IMR-90 (cell line): ENCODE measurements around the gene NTSR1. TPM values are rescaled to one million over a fixed set of nuclear protein-coding genes. Genes with fewer than 3 reads are reported as not detected.

ENCODE experiments used
- ATAC-seq: fragments of 200-7000 bp; cut with Tn5 transposase; 2 replicates; pipeline ENCODE4 v1.9.1; 2020; ENCODE audit warnings: low read depth, mild to moderate bottlenecking, moderate library complexity
- BruUV-seq: library from RNA; stranded (reverse); fragments of 400-500 nt; replicated peaks from 2 replicates; lab custom pipeline; 2021; lab: Mats Ljungman, UMichigan
- CTCF ChIA-PET: fragments of 300-600 bp; formaldehyde crosslinking; extraction: SDS; loops from one replicate; lab custom pipeline; 2021; ENCODE audit warnings: antibody characterized with exemption; lab: Yijun Ruan, JAX
- POLR2A ChIA-PET: fragments of 300-600 bp; sonication (Branson Sonifier 250); formaldehyde crosslinking; loops from one replicate; lab custom pipeline; 2022; ENCODE audit warnings: antibody characterized with exemption; ENCODE audit not compliant: unreplicated experiment; lab: Charles Lee
- DNase-seq: peaks from one replicate; pipeline ENCODE4 v3.0.0; 2013
- H2AFZ ChIP-seq: replicated peaks from 2 replicates; pipeline ENCODE3; 2013; ENCODE audit warnings: low read length, mild to moderate bottlenecking; ENCODE audit not compliant: poor library complexity
- H2AK5ac ChIP-seq: 2 replicates; pipeline ENCODE4 v1.6.1; 2013; ENCODE audit warnings: low read depth, low read length, inconsistent platforms
- H2AK9ac ChIP-seq: replicated peaks from 2 replicates; pipeline ENCODE3; 2013; ENCODE audit warnings: mild to moderate bottlenecking, low read depth, low read length, moderate library complexity; ENCODE audit not compliant: poor library complexity
- H2BK120ac ChIP-seq: 2 replicates; pipeline ENCODE4 v1.6.1; 2013; ENCODE audit warnings: low read depth, low read length, inconsistent platforms
- H2BK15ac ChIP-seq: 3 replicates; pipeline ENCODE4 v1.6.1; 2013; ENCODE audit warnings: low read depth, low read length, inconsistent platforms
- H2BK20ac ChIP-seq: 2 replicates; pipeline ENCODE4 v1.6.1; 2013; ENCODE audit warnings: low read depth, mild to moderate bottlenecking, inconsistent platforms, low read length, moderate library complexity
- H2BK5ac ChIP-seq: 2 replicates; pipeline ENCODE4 v1.6.1; 2013; ENCODE audit warnings: mild to moderate bottlenecking, low read depth, low read length, inconsistent platforms; ENCODE audit not compliant: poor library complexity, severe bottlenecking
- H3K14ac ChIP-seq: replicated peaks from 2 replicates; pipeline ENCODE4 v1.6.1; 2013; ENCODE audit warnings: low read depth, low read length, inconsistent platforms
- H3K18ac ChIP-seq: 2 replicates; pipeline ENCODE4 v1.6.1; 2013; ENCODE audit warnings: low read depth, low read length, control low read depth
- H3K23ac ChIP-seq: 2 replicates; pipeline ENCODE4 v1.6.1; 2013; ENCODE audit warnings: low read depth, low read length, inconsistent platforms
- H3K27ac ChIP-seq: 2 replicates; pipeline ENCODE4 v1.5.1; 2013; ENCODE audit warnings: mild to moderate bottlenecking, control low read depth, low read length; ENCODE audit not compliant: insufficient read depth
- H3K27me3 ChIP-seq: 2 replicates; pipeline ENCODE4 v1.6.1; 2013; ENCODE audit warnings: low read length; ENCODE audit not compliant: control insufficient read depth, insufficient read depth
- H3K36me3 ChIP-seq: 2 replicates; pipeline ENCODE4 v1.6.1; 2013; ENCODE audit warnings: low read length, mixed read lengths; ENCODE audit not compliant: control insufficient read depth, insufficient read depth
- H3K4ac ChIP-seq: 2 replicates; pipeline ENCODE4 v1.6.1; 2013; ENCODE audit warnings: low read depth, low read length, inconsistent platforms
- H3K4me1 ChIP-seq: 2 replicates; pipeline ENCODE4 v1.6.1; 2013; ENCODE audit warnings: low read length, mixed read lengths; ENCODE audit not compliant: control insufficient read depth, insufficient read depth
- H3K4me2 ChIP-seq: 2 replicates; pipeline ENCODE4 v1.6.1; 2013; ENCODE audit warnings: low read depth, mild to moderate bottlenecking, control low read depth, low read length, moderate library complexity
- H3K4me3 ChIP-seq: 2 replicates; pipeline ENCODE4 v1.5.1; 2013; ENCODE audit warnings: low read depth, mild to moderate bottlenecking, control low read depth, low read length, moderate library complexity; ENCODE audit not compliant: insufficient read depth
- H3K56ac ChIP-seq: 2 replicates; pipeline ENCODE4 v1.6.1; 2013; ENCODE audit warnings: low read length, inconsistent platforms; ENCODE audit not compliant: insufficient read depth; ENCODE audit errors: extremely low read depth
- H3K79me1 ChIP-seq, 2 experiments: 2 replicates each; pipeline ENCODE4 v1.6.1; 2013; ENCODE audit warnings: low read length in 2 of 2, inconsistent platforms in 1 of 2, low read depth in 1 of 2
- H3K9ac ChIP-seq: 2 replicates; pipeline ENCODE4 v1.6.1; 2013; ENCODE audit warnings: low read depth, low read length, control low read depth
- H3K9me1 ChIP-seq: 2 replicates; pipeline ENCODE4 v1.6.1; 2013; ENCODE audit warnings: low read length, inconsistent platforms; ENCODE audit not compliant: insufficient read depth
- H3K9me3 ChIP-seq: 2 replicates; pipeline ENCODE4 v1.6.1; 2013; ENCODE audit warnings: low read length; ENCODE audit not compliant: control insufficient read depth, insufficient read depth
- H4K20me1 ChIP-seq: 2 replicates; pipeline ENCODE4 v1.6.1; 2013; ENCODE audit warnings: low read length, inconsistent platforms; ENCODE audit not compliant: insufficient read depth
- H4K5ac ChIP-seq: 2 replicates; pipeline ENCODE4 v1.6.1; 2013; ENCODE audit warnings: mild to moderate bottlenecking, low read depth, low read length, control low read depth
- H4K8ac ChIP-seq, 2 experiments: 2 replicates each; pipeline ENCODE4 v1.6.1; 2013; ENCODE audit warnings: low read depth in 2 of 2, low read length in 2 of 2, control low read depth in 1 of 2, inconsistent platforms in 1 of 2
- H4K91ac ChIP-seq: 2 replicates; pipeline ENCODE4 v1.6.1; 2013; ENCODE audit warnings: low read depth, low read length, inconsistent platforms; ENCODE audit not compliant: insufficient read depth
- BHLHE40 ChIP-seq: fragments of 150-350 bp; IDR thresholded peaks from 2 replicates; pipeline ENCODE4 v1.6.1; 2016; ENCODE audit warnings: mild to moderate bottlenecking, low read depth, low read length
- CEBPB ChIP-seq: IDR thresholded peaks from 2 replicates; pipeline ENCODE4 v1.6.1; 2012; ENCODE audit warnings: low read depth, low read length, improper control_type of control experiment
- CHD1 ChIP-seq: IDR thresholded peaks from 2 replicates; pipeline ENCODE4 v1.6.1; 2012; ENCODE audit warnings: low read depth, low read length, improper control_type of control experiment
- CTCF ChIP-seq: conservative IDR thresholded peaks from 2 replicates; pipeline ENCODE4 v1.5.1; 2012; ENCODE audit warnings: mild to moderate bottlenecking, low read depth, low read length, improper control_type of control experiment
- MAFK ChIP-seq: IDR thresholded peaks from 2 replicates; pipeline ENCODE4 v1.6.1; 2012; ENCODE audit warnings: low read depth, low read length, improper control_type of control experiment
- POLR2A ChIP-seq: IDR thresholded peaks from 2 replicates; pipeline ENCODE4 v1.6.1; 2012; ENCODE audit warnings: mild to moderate bottlenecking, low read depth, low read length
- USF2 ChIP-seq: fragments of 150-350 bp; IDR thresholded peaks from 2 replicates; pipeline ENCODE4 v1.6.1; 2017; ENCODE audit warnings: mild to moderate bottlenecking, antibody characterized with exemption, low read length, low read depth
- WGBS, 2 experiments: methylation state at CpG; one replicate each; pipeline versions ENCODE4 v1.1.5 to v1.1.7; 2013; ENCODE audit warnings: missing lambda C conversion rate in 2 of 2; ENCODE audit not compliant: insufficient read length in 1 of 2; ENCODE audit errors: extremely low coverage in 2 of 2; 5-methylcytosine and 5-hydroxymethylcytosine counted together
- dilution Hi-C: fragments of 300-500 bp; cut with HindIII; formaldehyde crosslinking; loops from one replicate; pipeline ENCODE4 v1.14.3; 2018; ENCODE audit warnings: low sequenced_read_pairs; ENCODE audit not compliant: unreplicated experiment
- in situ Hi-C: fragments of 300-500 bp; cut with MboI; formaldehyde crosslinking; loops from 3 replicates; pipeline ENCODE4 v1.14.3; 2019; ENCODE audit warnings: low sequenced_read_pairs, inconsistent platforms, mixed read lengths
- intact Hi-C: fragments of 100-400 bp; cut with micrococcal nuclease; formaldehyde crosslinking; loops from 2 replicates; pipeline ENCODE4 v1.10.0; 2022
- polyA plus RNA-seq, 3 experiments: library from polyadenylated mRNA; depleted of rRNA; stranded (reverse); fragments of >200 nt; gene quantifications; 2 replicates each; pipeline ENCODE4 v1.2.3, GENCODE V29; 2012; ENCODE audit warnings: low replicate concordance in 1 of 3
- total RNA-seq: library from RNA; depleted of rRNA; stranded (reverse); fragments of >200 nt; gene quantifications from 2 replicates; pipeline ENCODE4 v1.2.3, GENCODE V29; 2012

Gene NTSR1
- total and polyA plus RNA-seq, 2 of the 4 experiments (the other 2 are of a cell fraction), result 0.54 to 1.8 TPM

GRCh38 chr20:62671765-62672164 lies 36.9 kb upstream of the NTSR1 start:
- no peak overlapping the region for H3K14ac ChIP-seq
- no peak overlapping the region for H4K8ac ChIP-seq
- no peak overlapping the region for H3K27ac ChIP-seq
- in situ Hi-C loops, result no loop called here
- BruUV-seq, result no TSS peak
- no peak overlapping the region for H2BK120ac ChIP-seq
- intact Hi-C loops, result no loop called here
- no peak overlapping the region for H3K23ac ChIP-seq
- peaks cover 3% of the 10 kb centered on the region; the same call in 1 of the 2 replicates for H3K4me1 ChIP-seq
- POLR2A ChIA-PET, result no interaction called here
- H3K9ac ChIP-seq, result no peak overlapping the region
- DNase-seq (no peak), ATAC-seq (no peak)
- no peak overlapping the region for H3K56ac ChIP-seq
- H3K4ac ChIP-seq, result no peak overlapping the region
- no peak overlapping the region for H2BK20ac ChIP-seq
- no peak overlapping the region for H2AK9ac ChIP-seq
- no peak overlapping the region for H3K4me3 ChIP-seq
- no peak overlapping the region for H3K4me2 ChIP-seq
- no peak overlapping the region for H4K5ac ChIP-seq
- peaks cover 2% of the 10 kb centered on the region; the same call in 1 of the 2 replicates for H3K27me3 ChIP-seq
- CTCF ChIA-PET, result interaction anchor here (0.6 kb wide), 1 partner anchor 108 kb away, joined by 4 read pairs; no protein-coding TSS in a partner anchor
- no peaks in the 10 kb centered on the region for H3K36me3 ChIP-seq
- H3K9me1 ChIP-seq, result no peaks in the 10 kb centered on the region
- no peak overlapping the region for H3K18ac ChIP-seq
- no peak overlapping the region for H4K91ac ChIP-seq
- H2BK15ac ChIP-seq, result no peak overlapping the region
- no peak overlapping the region for H2AK5ac ChIP-seq
- dilution Hi-C loops, result no loop called here
- TF ChIP-seq USF2, result no peak
- no peak for TF ChIP-seq POLR2A
- no peak for TF ChIP-seq BHLHE40
- peak; percentile 50 for TF ChIP-seq CEBPB
- no peak for TF ChIP-seq CHD1
- TF ChIP-seq CTCF, result no peak
- TF ChIP-seq MAFK, result no peak
- no peaks in the 10 kb centered on the region for H3K9me3 ChIP-seq
- H4K20me1 ChIP-seq, result no peaks in the 10 kb centered on the region; the same call in 1 of the 2 replicates
- WGBS, 2 experiments, result 90% methylated on average over 2 of the region's 15 CpGs; no CpG with 5 or more reads in 1 of the 2 experiments
- no peak overlapping the region for H2AFZ ChIP-seq
- no peaks in the 10 kb centered on the region for H3K79me1 ChIP-seq
- no peak overlapping the region for H2BK5ac ChIP-seq
